ENCODE data around the gene PRKAA1. TPM values are rescaled to one million over a fixed set of nuclear protein-coding genes. Genes with fewer than 3 reads are reported as not detected.
"Not testable (repeated sequence)": the region's sequence is repeated elsewhere in the genome, so short reads cannot be mapped to it uniquely, and the experiment has no call there.

The PRKAA1 gene
- total RNA-seq, 1 experiment from 2014 or later, result 84.5 TPM

- POLR2A ChIA-PET (ENCODE audit: unreplicated experiment), result no interaction called here
- DNase-seq, result no peak
- intact Hi-C loops (cut with micrococcal nuclease), result no loop called here
Measured at GRCh38 chr5:40787986-40788385, 10.2 kb downstream of the PRKAA1 start.

DNA sequence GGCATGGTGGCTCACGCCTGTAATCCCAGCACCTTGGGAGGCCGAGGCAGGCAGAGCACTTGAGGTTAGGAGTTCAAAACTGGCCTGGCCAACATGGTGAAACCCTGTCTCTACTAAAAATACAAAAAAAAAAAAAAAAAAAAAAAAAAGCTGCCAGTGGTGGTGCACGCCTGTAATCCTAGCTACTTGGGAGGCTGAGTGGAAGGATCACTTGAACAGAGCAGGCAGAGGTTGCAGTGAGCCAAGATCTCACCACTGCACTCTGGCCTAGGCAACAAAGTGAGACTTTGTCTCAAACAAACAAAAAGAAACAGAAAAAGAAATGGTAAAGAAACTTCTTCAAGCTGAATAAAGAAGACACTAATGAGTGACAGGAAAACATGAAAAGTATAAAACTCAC, 11.5 kb downstream of the PRKAA1 start:
- BruUV-seq (replicated peaks); H3K9me3 ChIP-seq (ENCODE audit: low read length); H2AFZ ChIP-seq (ENCODE audit: low read length); H3F3A ChIP-seq (ENCODE audit: low read length, unreplicated experiment); DNase-seq; H3K4me3 ChIP-seq (ENCODE audit: low read length); H3K9me2 ChIP-seq (replicated peaks; ENCODE audit: low read length); H3K4me2 ChIP-seq (ENCODE audit: low read length); H3K9ac ChIP-seq (ENCODE audit: low read length); ATAC-seq; POLR2A ChIA-PET (ENCODE audit: unreplicated experiment); intact Hi-C loops (cut with micrococcal nuclease); H3K27ac ChIP-seq (ENCODE audit: low read length); H3K27me3 ChIP-seq (ENCODE audit: low read length): not testable (repeated sequence)
- Histone ChIP-seq H3K79me2 (ENCODE audit: low read length) (peaks cover 99% of the 10 kb centered on the region), H4K20me1 (ENCODE audit: low read length) (peaks cover 40% of the 10 kb centered on the region), H3K4me1 (ENCODE audit: insufficient read depth, low read length) (peaks cover 18% of the 10 kb centered on the region), H3K36me3 (ENCODE audit: low read depth, low read length) (peaks cover 18% of the 10 kb centered on the region)
- CTCF ChIA-PET, result interaction anchor here (0.6 kb wide), 1 partner anchor 15 kb away, joined by 5 read pairs; no protein-coding TSS in a partner anchor

More at GRCh38 chr5:40787986-40788385, 10.2 kb downstream of the PRKAA1 start:
- CTCF ChIA-PET, result no interaction called here
- H3K4me1 ChIP-seq (ENCODE audit: insufficient read depth, low read length), result peaks cover 27% of the 10 kb centered on the region
- H2AFZ ChIP-seq (ENCODE audit: low read length), result no peak overlapping the region
- H3K9me3 ChIP-seq (ENCODE audit: low read length), result peaks cover 7% of the 10 kb centered on the region; the same call in 1 of the 2 replicates
- peaks cover 99% of the 10 kb centered on the region for H3K79me2 ChIP-seq (ENCODE audit: low read length)
- H3K27me3 ChIP-seq (ENCODE audit: low read length), result no peaks in the 10 kb centered on the region
- BruUV-seq (replicated peaks), result no TSS peak
- ATAC-seq, result no peak
- H3K27ac ChIP-seq (ENCODE audit: low read length), result no peak overlapping the region
- H3K36me3 ChIP-seq (ENCODE audit: low read depth, low read length), result peaks cover 18% of the 10 kb centered on the region
- H3K9me2 ChIP-seq (replicated peaks; ENCODE audit: low read length), result no peaks in the 10 kb centered on the region
- no peak overlapping the region for H3K9ac ChIP-seq (ENCODE audit: low read length)
- peaks cover 39% of the 10 kb centered on the region for H4K20me1 ChIP-seq (ENCODE audit: low read length)
- no peak overlapping the region for H3K4me2 ChIP-seq (ENCODE audit: low read length)
- no peak overlapping the region for H3K4me3 ChIP-seq (ENCODE audit: low read length)
- peaks cover 3% of the 10 kb centered on the region for H3F3A ChIP-seq (ENCODE audit: low read length, unreplicated experiment)
- TF ChIP-seq CTCF (conservative IDR thresholded peaks at IDR 0.05; ENCODE audit: low read depth, low read length), result no peak

GRCh38 chr5:40784916-40785315, 13.3 kb downstream of the PRKAA1 start:
- Histone ChIP-seq H3K9me3 (ENCODE audit: low read length) (peaks cover 7% of the 10 kb centered on the region; the same call in 1 of the 2 replicates), H3K36me3 (ENCODE audit: low read depth, low read length) (peaks cover 18% of the 10 kb centered on the region), H4K20me1 (ENCODE audit: low read length) (peaks cover 46% of the 10 kb centered on the region), H2AFZ (ENCODE audit: low read length) (no peak overlapping the region), H3K9ac (ENCODE audit: low read length) (no peak overlapping the region), H3K27me3 (ENCODE audit: low read length) (no peaks in the 10 kb centered on the region), H3K4me2 (ENCODE audit: low read length) (no peak overlapping the region), H3F3A (ENCODE audit: low read length, unreplicated experiment) (no peaks in the 10 kb centered on the region), H3K9me2 (replicated peaks; ENCODE audit: low read length) (no peaks in the 10 kb centered on the region), H3K4me3 (ENCODE audit: low read length) (no peak overlapping the region), H3K27ac (ENCODE audit: low read length) (no peak overlapping the region), H3K4me1 (ENCODE audit: insufficient read depth, low read length) (peaks cover 12% of the 10 kb centered on the region; the same call in 1 of the 2 replicates), H3K79me2 (ENCODE audit: low read length) (peaks cover 99% of the 10 kb centered on the region)
- ATAC-seq (no peak), DNase-seq (no peak)
- TF ChIP-seq EZH2phosphoT487 (IDR thresholded peaks at IDR 0.05; ENCODE audit: borderline replicate concordance, low read length), result no peak
- no peak for TF ChIP-seq CTCF (conservative IDR thresholded peaks at IDR 0.05; ENCODE audit: low read depth, low read length)
- TF ChIP-seq EZH2 (IDR thresholded peaks at IDR 0.05; ENCODE audit: low read length, unreplicated experiment), result no peak
- BruUV-seq (replicated peaks), result no TSS peak
- ChIA-PET CTCF (no interaction called here), POLR2A (ENCODE audit: unreplicated experiment) (no interaction called here)
- intact Hi-C loops (cut with micrococcal nuclease), result no loop called here

All from PC-3 (cell line).